Vagina (tissue), 2 donors: Measurements from ENCODE around the gene CD81.

Experiments used
- CTCF ChIP-seq, 3 experiments: fragments of 450-650 bp in 2 of 3; fragments of 200-600 bp in 1 of 3; sonication (generic) in 1 of 3; IDR thresholded peaks; one replicate each; pipeline ENCODE4 v1.5.1; 2017 to 2019; ENCODE audit warnings: antibody characterized with exemption in 3 of 3, mild to moderate bottlenecking in 2 of 3, moderate library complexity in 2 of 3
- POLR2A ChIP-seq, 2 donors: fragments of 450-650 bp; IDR thresholded peaks; one replicate each; pipeline ENCODE4 v1.6.1; 2017; ENCODE audit warnings: antibody characterized with exemption in 2 of 2, mild to moderate bottlenecking in 2 of 2, moderate library complexity in 2 of 2

DNA sequence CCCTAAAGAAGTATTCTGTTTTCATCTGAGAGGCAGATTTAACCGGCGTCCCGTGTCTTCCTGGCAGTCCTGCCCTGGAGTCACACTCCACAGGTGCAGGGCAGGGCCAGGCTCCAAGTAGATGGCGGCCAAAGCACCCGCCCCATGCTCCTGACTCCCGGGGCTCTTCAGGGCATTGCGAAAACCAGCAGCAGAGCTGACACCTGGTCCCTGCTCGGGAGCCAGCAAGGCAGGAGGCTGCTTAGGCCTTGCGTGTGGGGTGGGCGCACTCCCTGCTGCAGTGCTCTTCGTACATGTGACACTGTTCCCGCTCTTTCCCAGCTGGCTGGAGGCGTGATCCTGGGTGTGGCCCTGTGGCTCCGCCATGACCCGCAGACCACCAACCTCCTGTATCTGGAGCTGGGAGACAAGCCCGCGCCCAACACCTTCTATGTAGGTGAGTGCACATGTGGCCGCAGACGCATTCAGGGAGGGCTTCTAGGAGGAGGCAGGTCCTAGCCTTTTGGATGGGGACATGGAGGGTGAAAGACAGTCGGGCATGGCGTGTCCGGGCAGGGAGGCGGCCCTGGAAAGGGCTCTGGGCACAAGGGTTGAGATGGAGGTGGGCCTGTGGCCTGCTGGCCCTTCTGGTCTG is 13.1 kb downstream of the CD81 start:
- no peak for TF ChIP-seq CTCF (IDR thresholded peaks at IDR 0.05)
- no peak for TF ChIP-seq POLR2A (IDR thresholded peaks at IDR 0.05)
